Fibroblast of peridontal ligament (primary cell): Measurements from ENCODE around the gene LTBP3.
"Not testable (repeated sequence)": the region's sequence is repeated elsewhere in the genome, so short reads cannot be mapped to it uniquely, and the experiment has no call there.

Source experiments
- DNase-seq: peaks from one replicate; pipeline ENCODE4 v3.0.0-alpha.2; 2010; ENCODE audit errors: extremely low read depth

The LTBP3 gene

DNA sequence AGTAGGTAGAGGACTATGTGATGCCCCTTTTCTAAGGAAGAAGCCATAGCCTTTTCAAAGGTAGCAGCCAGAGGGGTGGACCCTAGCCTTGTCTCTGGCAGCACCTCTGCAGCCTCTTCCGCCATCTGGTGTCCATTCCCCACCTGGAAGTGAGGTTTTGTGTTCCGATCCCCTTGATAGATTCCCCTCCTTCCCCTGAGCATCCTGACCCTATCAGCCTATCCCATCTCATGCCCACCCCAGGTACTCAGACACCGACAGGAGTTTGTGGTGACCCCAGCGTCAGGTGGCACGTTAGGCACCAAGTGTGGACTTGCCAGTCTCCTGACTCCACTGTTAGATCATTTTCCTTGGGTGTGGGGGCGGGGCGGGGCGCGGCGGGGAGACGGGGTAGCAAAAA, 13.8 kb upstream of the LTBP3 start:
- peak; percentile 45 for DNase-seq

DNA sequence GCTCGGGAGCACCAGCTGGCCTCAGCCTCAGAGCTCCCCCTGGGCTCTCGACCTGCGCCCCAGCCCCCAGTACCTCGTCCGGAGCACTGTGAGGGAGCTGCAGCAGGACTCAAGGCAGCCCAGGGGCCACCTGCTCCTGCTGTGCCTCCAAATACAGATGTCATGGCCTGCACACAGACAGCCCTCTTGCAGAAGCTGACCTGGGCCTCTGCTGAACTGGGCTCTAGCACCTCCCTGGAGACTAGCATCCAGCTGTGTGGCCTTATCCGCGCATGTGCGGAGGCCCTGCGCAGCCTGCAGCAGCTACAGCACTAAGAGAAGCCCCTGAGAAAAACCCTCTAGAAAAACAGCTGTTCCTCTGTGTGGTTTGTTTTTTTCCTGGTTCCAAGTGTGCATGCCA, 13.3 kb upstream of the LTBP3 start:
- no peak for DNase-seq

- DNase-seq = peak; percentile 96
Observed at GRCh38 chr11:65569973-65570918, 12.1 kb upstream of the LTBP3 start, which contains the start of gene ZNRD2. TSS of gene ZNRD2 (plus strand) at chr11:65570477. CDS start at chr11:65570492, 15 bp downstream.

- DNase-seq = no peak
Observed at GRCh38 chr11:65569164-65569972, 11.2 kb upstream of the LTBP3 start.

DNA sequence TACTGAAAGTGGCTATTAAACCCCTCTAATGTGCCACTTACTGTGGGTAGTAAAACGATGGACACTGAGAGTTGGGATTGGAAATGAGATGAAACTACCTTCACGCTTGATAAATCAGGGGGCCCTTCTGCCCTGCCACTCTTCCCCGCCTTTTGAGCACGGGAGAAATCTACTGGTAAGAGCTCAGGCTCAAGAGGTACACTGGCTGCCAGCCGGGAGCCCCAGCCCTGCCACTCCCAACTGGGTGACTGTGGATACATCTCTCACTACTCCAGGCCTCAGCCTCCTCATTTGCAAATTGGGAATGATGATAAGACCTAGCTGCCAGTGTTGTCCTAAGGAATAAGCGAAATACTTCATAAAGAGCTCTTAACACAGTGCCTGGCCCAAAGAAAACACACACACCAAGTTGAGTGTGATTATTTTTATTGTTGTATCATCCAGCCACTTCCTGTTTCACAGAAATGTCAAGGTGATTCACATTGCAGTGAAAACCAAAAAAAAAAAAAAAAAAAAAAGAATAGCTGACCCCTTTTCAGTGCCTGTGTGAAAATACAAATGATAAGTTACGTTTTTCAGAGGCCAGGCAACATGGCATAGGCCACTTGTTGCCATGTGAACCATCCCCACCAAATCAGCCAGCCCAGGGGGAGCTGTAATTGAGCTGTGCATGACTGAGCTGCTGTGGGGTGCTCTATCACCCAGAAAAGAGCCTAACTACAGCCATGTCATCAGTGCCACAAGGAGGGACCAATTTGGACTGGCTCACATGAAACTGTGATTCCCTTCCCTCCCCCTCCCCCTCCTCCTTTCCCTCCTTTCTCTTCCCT, 7.7 kb upstream of the LTBP3 start:
- DNase-seq = no peak

DNA sequence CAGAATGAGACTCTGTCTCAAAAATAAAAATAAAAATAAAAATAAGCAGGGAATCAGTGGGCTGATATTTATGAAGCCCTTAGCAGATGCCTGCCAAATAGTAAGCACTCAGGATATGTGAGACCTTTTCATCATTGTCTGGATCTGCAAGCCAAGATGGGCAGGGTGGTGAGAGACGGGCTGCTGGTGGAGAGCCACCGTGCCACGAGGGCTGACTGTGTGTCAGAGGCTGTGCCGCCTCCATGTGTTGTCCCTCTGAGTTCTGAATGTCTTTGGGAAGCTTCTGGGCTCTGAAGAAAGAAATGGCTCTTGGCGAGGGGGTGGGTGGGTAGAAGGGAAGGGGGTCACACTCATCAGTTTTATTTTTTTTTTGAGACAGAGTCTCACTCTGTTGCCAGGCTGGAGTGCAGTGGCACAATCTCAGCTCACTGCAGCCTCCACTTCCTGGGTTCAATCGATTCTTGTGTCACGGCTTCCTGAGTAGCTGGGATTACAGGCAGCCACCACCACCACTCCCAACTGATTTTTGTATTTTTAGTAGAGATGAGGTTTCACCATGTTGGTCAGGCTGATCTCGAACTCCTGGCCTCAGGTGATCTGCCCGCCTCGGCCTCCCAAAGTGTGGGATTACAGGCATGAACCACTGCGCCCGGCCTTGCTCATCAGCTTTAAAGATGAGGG, 6.9 kb upstream of the LTBP3 start:
- not testable (repeated sequence) for DNase-seq

DNA sequence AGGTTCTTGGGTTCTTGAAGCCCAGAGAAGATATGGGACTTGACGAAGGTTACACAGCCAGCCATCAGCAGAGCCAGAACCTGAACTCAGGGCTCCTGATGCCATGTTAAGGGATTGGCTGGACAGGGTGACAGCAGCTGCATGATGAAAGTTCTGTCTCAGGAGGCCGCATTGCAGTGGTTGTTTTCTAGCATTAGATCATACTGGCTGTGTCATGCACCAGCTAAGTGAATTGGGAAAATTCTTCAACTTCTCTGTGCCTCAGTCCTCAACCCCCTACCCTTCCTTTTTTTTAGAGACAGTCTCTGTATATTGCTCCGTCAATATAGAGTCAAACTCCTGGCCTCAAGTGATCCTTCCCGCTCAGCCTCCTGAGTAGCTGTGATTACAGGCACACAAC, 5.4 kb upstream of the LTBP3 start:
- peak; percentile 44 for DNase-seq

DNA sequence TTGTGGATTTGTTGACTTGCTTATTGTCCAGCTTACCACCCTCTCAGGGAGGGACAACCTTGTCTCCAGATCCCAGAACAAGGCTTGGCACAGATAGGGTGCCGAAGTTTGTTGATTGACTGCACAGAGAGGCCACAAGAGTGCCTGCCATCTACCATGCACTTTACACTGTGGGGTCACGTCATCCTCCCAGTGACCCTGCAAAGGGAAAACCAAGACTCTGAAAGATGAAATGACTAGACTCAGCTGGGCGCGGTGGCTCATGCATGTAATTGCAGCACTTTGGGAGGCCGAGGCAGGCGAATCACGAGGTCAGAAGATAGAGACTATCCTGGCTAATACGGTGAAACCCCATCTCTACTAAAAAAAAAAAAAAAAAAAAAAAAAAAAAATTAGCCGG, 4.6 kb upstream of the LTBP3 start:
- no peak for DNase-seq

DNA sequence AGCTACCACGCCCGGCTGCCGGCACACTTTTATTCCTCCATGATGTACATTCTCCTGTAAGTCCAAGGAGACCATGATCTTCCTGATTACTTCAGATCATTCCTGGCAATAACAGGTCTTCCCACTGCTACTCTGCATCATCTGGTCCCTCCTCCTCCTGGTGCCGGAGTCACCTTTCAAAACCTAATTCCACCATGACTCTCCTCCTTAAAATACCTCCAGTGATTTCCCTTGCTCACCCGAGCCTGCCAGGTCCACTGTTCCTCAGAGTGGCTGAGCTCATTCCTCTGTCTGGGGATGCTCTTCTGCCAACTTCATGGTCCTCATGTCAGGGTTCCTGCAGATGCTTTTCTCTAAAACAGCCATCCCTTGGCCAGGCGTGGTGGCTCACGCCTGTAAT, 3.9 kb upstream of the LTBP3 start:
- no peak for DNase-seq

GRCh38 chr11:65560555-65561418, 2.6 kb upstream of the LTBP3 start:
- DNase-seq = no peak

- peak; percentile 31 for DNase-seq
Observed at GRCh38 chr11:65559951-65560537, 1.9 kb upstream of the LTBP3 start.

GRCh38 chr11:65559535-65559934, 1.4 kb upstream of the LTBP3 start:
- no peak for DNase-seq

DNA sequence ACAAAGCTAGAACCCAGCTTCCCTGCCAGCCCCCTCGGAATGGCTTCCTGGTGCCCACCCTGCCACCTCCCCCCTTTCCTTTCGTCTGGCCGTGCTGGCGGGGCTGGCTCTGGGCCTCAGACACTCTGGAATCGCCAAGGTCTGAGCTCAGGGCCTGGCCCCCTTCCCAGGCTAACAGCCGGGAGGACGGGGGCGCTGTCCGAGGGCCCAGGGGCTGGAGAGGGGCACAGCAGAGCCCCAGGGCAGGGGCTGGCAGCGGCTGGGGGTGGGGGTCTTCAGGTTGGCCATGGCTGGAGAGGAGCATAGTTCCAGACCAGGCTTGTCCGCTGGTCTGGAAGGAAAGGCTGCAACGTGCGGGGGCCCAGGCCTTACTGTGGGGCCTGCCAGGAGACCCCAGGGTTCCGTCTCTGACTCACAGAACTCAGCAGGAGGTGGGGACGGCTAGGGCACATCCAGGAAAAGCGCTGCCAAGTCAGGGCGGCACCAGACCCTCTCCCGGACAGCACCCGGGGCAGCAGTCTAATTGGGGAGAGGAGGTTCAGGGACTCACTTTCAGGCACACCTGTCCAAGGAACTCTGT, 861 bp upstream of the LTBP3 start:
- DNase-seq = peak; percentile 47

DNA sequence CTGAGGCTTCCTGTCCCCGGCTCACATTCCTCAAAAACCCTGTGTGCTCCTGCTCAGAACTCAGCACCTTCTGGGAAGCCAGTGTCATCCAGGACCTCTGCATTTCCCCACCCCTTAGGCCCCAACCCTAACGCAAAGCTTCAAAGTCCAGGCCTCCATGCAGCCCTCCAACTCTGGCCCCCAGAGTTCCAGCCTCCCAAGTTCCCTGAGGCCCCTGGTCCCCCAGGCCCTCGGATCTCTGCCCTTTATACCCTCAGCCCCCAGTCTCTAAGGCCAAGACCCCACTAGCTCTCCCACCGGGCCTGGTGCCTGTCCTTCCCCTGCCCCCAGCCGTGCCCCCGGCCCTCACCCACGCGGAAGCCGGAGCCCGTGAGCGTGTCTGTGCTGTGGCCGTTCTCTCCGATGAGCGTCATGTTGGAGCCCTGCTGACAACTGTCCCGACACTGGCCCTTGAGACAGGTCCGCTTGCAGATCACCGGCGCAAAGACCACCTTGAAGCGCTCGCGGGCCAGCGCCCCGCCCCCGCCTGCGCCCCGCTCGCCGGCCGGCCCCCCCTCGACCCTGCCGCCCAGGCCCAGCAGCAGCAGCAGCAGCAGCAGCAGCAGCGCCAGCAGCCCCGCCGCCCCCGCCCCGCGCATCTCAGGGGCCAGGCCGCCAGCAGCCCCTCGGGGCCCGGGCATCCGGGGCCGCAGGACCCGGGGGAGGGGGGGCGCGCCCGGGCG, 718 bp downstream of the LTBP3 start:
- no peak for DNase-seq

GRCh38 chr11:65556470-65557279, 1.5 kb downstream of the LTBP3 start:
- no peak for DNase-seq

DNA sequence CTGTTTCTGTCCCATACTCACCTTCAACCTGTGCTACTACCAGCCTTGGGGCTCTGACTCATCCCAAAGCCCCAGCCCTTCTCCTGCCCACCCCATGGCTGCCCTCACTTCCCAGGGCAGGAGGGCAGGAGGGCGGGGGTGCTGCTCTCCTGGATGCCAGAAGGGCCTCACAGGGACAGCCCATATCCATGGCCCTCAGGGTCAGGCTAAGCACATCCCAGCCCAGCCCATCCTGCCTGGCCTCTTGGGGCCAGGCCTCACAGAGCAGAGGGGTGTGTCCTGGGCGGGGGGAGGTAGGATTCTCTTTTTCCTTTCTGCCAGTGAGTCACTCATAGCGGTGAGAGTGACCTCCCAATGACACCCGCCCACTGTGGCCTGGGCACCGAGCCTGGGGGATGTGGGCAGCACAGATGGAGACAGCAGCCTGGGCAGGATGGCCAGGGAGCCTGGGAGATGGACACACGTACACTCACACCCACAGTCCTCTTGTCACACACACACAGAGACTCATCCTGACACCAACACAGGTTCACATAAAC, 2.4 kb downstream of the LTBP3 start:
- DNase-seq = peak; percentile 75

GRCh38 chr11:65554842-65555430, 3.2 kb downstream of the LTBP3 start:
- no peak for DNase-seq
